ENCODE measurements around the gene ACAA1. TPM values are rescaled to one million over a fixed set of nuclear protein-coding genes. Genes with fewer than 3 reads are reported as not detected.

ACAA1 gene
- total and polyA plus RNA-seq, 9 of the 15 experiments (the other 6 are each of a cell fraction or from before 2014, with no cell fraction given): 4.0 to 88.9 (median 57.2) TPM

DNA sequence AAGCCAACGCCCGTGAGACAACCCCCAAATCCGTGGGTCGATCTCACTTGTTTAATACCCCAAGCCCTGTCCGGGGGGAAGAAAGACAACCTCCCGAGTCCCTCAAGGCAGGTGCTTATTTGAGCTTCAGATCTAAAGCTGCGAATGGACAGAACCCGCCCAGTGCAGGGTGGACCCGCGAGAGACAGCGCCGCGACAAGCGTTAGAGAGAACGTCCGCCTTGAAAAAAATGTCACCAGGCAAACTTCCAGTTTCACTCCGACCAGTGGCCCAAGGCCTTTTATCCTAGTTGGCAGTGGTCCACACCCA is 27.7 kb upstream of the ACAA1 start (continued):
- TF ChIP-seq BCL6 (CRISPR knock-in tag; IDR thresholded peaks at IDR 0.05) (no peak), KLF13 (tag; IDR thresholded peaks at IDR 0.05; ENCODE audit: borderline replicate concordance, low read depth) (no peak), ZNF24 (IDR thresholded peaks at IDR 0.05) (no peak), ZNF282 (CRISPR knock-in tag; IDR thresholded peaks at IDR 0.05) (no peak), YBX1 (IDR thresholded peaks at IDR 0.05) (no peak), HNRNPH1 (optimal IDR thresholded peaks at IDR 0.05; ENCODE audit: low read depth, low read length) (no peak)
- TF ChIP-seq, protein P1, sequence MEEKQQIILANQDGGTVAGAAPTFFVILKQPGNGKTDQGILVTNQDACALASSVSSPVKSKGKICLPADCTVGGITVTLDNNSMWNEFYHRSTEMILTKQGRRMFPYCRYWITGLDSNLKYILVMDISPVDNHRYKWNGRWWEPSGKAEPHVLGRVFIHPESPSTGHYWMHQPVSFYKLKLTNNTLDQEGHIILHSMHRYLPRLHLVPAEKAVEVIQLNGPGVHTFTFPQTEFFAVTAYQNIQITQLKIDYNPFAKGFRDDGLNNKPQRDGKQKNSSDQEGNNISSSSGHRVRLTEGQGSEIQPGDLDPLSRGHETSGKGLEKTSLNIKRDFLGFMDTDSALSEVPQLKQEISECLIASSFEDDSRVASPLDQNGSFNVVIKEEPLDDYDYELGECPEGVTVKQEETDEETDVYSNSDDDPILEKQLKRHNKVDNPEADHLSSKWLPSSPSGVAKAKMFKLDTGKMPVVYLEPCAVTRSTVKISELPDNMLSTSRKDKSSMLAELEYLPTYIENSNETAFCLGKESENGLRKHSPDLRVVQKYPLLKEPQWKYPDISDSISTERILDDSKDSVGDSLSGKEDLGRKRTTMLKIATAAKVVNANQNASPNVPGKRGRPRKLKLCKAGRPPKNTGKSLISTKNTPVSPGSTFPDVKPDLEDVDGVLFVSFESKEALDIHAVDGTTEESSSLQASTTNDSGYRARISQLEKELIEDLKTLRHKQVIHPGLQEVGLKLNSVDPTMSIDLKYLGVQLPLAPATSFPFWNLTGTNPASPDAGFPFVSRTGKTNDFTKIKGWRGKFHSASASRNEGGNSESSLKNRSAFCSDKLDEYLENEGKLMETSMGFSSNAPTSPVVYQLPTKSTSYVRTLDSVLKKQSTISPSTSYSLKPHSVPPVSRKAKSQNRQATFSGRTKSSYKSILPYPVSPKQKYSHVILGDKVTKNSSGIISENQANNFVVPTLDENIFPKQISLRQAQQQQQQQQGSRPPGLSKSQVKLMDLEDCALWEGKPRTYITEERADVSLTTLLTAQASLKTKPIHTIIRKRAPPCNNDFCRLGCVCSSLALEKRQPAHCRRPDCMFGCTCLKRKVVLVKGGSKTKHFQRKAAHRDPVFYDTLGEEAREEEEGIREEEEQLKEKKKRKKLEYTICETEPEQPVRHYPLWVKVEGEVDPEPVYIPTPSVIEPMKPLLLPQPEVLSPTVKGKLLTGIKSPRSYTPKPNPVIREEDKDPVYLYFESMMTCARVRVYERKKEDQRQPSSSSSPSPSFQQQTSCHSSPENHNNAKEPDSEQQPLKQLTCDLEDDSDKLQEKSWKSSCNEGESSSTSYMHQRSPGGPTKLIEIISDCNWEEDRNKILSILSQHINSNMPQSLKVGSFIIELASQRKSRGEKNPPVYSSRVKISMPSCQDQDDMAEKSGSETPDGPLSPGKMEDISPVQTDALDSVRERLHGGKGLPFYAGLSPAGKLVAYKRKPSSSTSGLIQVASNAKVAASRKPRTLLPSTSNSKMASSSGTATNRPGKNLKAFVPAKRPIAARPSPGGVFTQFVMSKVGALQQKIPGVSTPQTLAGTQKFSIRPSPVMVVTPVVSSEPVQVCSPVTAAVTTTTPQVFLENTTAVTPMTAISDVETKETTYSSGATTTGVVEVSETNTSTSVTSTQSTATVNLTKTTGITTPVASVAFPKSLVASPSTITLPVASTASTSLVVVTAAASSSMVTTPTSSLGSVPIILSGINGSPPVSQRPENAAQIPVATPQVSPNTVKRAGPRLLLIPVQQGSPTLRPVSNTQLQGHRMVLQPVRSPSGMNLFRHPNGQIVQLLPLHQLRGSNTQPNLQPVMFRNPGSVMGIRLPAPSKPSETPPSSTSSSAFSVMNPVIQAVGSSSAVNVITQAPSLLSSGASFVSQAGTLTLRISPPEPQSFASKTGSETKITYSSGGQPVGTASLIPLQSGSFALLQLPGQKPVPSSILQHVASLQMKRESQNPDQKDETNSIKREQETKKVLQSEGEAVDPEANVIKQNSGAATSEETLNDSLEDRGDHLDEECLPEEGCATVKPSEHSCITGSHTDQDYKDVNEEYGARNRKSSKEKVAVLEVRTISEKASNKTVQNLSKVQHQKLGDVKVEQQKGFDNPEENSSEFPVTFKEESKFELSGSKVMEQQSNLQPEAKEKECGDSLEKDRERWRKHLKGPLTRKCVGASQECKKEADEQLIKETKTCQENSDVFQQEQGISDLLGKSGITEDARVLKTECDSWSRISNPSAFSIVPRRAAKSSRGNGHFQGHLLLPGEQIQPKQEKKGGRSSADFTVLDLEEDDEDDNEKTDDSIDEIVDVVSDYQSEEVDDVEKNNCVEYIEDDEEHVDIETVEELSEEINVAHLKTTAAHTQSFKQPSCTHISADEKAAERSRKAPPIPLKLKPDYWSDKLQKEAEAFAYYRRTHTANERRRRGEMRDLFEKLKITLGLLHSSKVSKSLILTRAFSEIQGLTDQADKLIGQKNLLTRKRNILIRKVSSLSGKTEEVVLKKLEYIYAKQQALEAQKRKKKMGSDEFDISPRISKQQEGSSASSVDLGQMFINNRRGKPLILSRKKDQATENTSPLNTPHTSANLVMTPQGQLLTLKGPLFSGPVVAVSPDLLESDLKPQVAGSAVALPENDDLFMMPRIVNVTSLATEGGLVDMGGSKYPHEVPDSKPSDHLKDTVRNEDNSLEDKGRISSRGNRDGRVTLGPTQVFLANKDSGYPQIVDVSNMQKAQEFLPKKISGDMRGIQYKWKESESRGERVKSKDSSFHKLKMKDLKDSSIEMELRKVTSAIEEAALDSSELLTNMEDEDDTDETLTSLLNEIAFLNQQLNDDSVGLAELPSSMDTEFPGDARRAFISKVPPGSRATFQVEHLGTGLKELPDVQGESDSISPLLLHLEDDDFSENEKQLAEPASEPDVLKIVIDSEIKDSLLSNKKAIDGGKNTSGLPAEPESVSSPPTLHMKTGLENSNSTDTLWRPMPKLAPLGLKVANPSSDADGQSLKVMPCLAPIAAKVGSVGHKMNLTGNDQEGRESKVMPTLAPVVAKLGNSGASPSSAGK (IDR thresholded peaks at IDR 0.05): no peak
- TF ChIP-seq, protein P2, sequence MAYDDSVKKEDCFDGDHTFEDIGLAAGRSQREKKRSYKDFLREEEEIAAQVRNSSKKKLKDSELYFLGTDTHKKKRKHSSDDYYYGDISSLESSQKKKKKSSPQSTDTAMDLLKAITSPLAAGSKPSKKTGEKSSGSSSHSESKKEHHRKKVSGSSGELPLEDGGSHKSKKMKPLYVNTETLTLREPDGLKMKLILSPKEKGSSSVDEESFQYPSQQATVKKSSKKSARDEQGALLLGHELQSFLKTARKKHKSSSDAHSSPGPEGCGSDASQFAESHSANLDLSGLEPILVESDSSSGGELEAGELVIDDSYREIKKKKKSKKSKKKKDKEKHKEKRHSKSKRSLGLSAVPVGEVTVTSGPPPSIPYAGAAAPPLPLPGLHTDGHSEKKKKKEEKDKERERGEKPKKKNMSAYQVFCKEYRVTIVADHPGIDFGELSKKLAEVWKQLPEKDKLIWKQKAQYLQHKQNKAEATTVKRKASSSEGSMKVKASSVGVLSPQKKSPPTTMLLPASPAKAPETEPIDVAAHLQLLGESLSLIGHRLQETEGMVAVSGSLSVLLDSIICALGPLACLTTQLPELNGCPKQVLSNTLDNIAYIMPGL (CRISPR knock-in tag; IDR thresholded peaks at IDR 0.05): no peak
- TF ChIP-seq, protein P3, sequence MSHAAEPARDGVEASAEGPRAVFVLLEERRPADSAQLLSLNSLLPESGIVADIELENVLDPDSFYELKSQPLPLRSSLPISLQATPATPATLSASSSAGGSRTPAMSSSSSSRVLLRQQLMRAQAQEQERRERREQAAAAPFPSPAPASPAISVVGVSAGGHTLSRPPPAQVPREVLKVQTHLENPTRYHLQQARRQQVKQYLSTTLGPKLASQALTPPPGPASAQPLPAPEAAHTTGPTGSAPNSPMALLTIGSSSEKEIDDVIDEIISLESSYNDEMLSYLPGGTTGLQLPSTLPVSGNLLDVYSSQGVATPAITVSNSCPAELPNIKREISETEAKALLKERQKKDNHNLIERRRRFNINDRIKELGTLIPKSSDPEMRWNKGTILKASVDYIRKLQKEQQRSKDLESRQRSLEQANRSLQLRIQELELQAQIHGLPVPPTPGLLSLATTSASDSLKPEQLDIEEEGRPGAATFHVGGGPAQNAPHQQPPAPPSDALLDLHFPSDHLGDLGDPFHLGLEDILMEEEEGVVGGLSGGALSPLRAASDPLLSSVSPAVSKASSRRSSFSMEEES (CRISPR knock-in tag; IDR thresholded peaks at IDR 0.05): no peak
- TF ChIP-seq, protein P4, sequence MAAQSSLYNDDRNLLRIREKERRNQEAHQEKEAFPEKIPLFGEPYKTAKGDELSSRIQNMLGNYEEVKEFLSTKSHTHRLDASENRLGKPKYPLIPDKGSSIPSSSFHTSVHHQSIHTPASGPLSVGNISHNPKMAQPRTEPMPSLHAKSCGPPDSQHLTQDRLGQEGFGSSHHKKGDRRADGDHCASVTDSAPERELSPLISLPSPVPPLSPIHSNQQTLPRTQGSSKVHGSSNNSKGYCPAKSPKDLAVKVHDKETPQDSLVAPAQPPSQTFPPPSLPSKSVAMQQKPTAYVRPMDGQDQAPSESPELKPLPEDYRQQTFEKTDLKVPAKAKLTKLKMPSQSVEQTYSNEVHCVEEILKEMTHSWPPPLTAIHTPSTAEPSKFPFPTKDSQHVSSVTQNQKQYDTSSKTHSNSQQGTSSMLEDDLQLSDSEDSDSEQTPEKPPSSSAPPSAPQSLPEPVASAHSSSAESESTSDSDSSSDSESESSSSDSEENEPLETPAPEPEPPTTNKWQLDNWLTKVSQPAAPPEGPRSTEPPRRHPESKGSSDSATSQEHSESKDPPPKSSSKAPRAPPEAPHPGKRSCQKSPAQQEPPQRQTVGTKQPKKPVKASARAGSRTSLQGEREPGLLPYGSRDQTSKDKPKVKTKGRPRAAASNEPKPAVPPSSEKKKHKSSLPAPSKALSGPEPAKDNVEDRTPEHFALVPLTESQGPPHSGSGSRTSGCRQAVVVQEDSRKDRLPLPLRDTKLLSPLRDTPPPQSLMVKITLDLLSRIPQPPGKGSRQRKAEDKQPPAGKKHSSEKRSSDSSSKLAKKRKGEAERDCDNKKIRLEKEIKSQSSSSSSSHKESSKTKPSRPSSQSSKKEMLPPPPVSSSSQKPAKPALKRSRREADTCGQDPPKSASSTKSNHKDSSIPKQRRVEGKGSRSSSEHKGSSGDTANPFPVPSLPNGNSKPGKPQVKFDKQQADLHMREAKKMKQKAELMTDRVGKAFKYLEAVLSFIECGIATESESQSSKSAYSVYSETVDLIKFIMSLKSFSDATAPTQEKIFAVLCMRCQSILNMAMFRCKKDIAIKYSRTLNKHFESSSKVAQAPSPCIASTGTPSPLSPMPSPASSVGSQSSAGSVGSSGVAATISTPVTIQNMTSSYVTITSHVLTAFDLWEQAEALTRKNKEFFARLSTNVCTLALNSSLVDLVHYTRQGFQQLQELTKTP (IDR thresholded peaks at IDR 0.05; ENCODE audit: low read depth in 1 of 2, partially characterized antibody in 2 of 2): peak in 1 of 2 experiments; percentile 70

All from K562 (cell line).